Sigmoid colon (tissue), 3 donors: ENCODE measurements around the gene CDK6.

Experiments
- POLR2A ChIP-seq, 2 donors: fragments of 450-650 bp; IDR thresholded peaks; one replicate each; pipeline ENCODE4 v1.6.1; 2016; ENCODE audit warnings: antibody characterized with exemption in 2 of 2, mild to moderate bottlenecking in 2 of 2, moderate library complexity in 2 of 2
- TF ChIP-seq, protein P1 (sequence below), 4 experiments: fragments of 450-650 bp in 3 of 4; fragments of 200-600 bp in 1 of 4; IDR thresholded peaks; one replicate each; pipeline ENCODE4 v1.5.1; 2016 to 2019; ENCODE audit warnings: antibody characterized with exemption in 4 of 4, mild to moderate bottlenecking in 3 of 4, moderate library complexity in 2 of 4

DNA sequence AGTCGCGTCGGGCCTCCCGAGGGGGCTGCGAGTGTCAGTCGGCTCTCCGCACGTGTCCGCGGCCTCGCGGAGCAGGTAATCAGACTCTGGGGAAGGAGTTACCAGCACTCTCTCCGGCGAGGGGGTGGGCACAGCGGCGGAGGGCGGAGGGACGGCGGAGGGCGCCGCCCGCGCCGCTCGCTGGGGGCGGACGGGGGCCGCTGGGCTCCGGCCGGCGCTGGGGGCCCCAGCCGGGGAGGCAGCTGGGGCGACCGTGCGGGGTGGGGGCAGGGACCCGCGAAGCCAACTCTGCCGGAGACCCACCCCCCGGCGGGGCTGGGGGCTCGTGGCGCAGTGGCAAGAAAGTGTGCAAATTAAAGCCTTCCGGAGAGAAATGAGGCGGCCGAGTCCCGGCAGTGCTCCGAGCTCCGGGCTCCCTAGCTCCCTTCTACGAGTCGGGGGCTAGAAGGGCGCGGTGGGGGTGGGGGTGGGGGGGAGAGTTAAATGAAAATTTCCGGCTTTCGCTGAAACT, at the start of gene CDK6:
- TF ChIP-seq, protein P1, sequence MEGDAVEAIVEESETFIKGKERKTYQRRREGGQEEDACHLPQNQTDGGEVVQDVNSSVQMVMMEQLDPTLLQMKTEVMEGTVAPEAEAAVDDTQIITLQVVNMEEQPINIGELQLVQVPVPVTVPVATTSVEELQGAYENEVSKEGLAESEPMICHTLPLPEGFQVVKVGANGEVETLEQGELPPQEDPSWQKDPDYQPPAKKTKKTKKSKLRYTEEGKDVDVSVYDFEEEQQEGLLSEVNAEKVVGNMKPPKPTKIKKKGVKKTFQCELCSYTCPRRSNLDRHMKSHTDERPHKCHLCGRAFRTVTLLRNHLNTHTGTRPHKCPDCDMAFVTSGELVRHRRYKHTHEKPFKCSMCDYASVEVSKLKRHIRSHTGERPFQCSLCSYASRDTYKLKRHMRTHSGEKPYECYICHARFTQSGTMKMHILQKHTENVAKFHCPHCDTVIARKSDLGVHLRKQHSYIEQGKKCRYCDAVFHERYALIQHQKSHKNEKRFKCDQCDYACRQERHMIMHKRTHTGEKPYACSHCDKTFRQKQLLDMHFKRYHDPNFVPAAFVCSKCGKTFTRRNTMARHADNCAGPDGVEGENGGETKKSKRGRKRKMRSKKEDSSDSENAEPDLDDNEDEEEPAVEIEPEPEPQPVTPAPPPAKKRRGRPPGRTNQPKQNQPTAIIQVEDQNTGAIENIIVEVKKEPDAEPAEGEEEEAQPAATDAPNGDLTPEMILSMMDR (IDR thresholded peaks at IDR 0.05) = no peak
- no peak for TF ChIP-seq POLR2A (IDR thresholded peaks at IDR 0.05)
